Loucy (cell line): ENCODE results near the gene STX18.
"Not testable (repeated sequence)": the region's sequence is repeated elsewhere in the genome, so short reads cannot be mapped to it uniquely, and the experiment has no call there.

Source experiments
- H2AFZ ChIP-seq: fragments of 200-600 bp; sonication (generic); 2 replicates; pipeline ENCODE4 v1.6.0; 2016; ENCODE audit warnings: antibody characterized with exemption, mild to moderate bottlenecking, low read length, moderate library complexity
- H3F3A ChIP-seq: fragments of 200-600 bp; 2 replicates; pipeline ENCODE4 v1.6.0; 2016; ENCODE audit warnings: antibody characterized with exemption, low read depth, mild to moderate bottlenecking
- H3K27me3 ChIP-seq: fragments of 200-600 bp; sonication (generic); 2 replicates; pipeline ENCODE4 v1.6.1; 2014; ENCODE audit warnings: low read length, mild to moderate bottlenecking; ENCODE audit not compliant: insufficient read depth, poor library complexity, severe bottlenecking
- H3K36me3 ChIP-seq: fragments of 200-600 bp; sonication (generic); 2 replicates; pipeline ENCODE4 v1.6.1; 2016; ENCODE audit warnings: low read length; ENCODE audit not compliant: insufficient read depth
- H3K4me1 ChIP-seq: fragments of 200-600 bp; sonication (generic); 2 replicates; pipeline ENCODE4 v1.5.1; 2014; ENCODE audit warnings: low read length, mild to moderate bottlenecking; ENCODE audit not compliant: insufficient read depth, poor library complexity, severe bottlenecking
- H3K4me2 ChIP-seq: fragments of 200-600 bp; sonication (generic); 2 replicates; pipeline ENCODE4 v1.6.0; 2014; ENCODE audit warnings: antibody characterized with exemption, low read length, low read depth, mild to moderate bottlenecking; ENCODE audit not compliant: poor library complexity, severe bottlenecking
- H3K4me3 ChIP-seq: fragments of 200-600 bp; sonication (generic); 2 replicates; pipeline ENCODE4 v1.5.1; 2014; ENCODE audit warnings: low read length, mild to moderate bottlenecking, mixed read lengths; ENCODE audit not compliant: poor library complexity, severe bottlenecking
- H3K79me2 ChIP-seq: fragments of 200-600 bp; sonication (generic); 2 replicates; pipeline ENCODE4 v1.6.1; 2014; ENCODE audit warnings: low read length; ENCODE audit not compliant: insufficient read depth
- H3K9ac ChIP-seq: fragments of 200-600 bp; sonication (generic); 2 replicates; pipeline ENCODE4 v1.6.0; 2014; ENCODE audit warnings: mild to moderate bottlenecking, low read depth, low read length, moderate library complexity; ENCODE audit not compliant: poor library complexity, severe bottlenecking
- H3K9me2 ChIP-seq: fragments of 200-600 bp; sonication (generic); replicated peaks from 2 replicates; pipeline ENCODE4 v1.6.1; 2016; ENCODE audit warnings: low read depth, low read length, mixed read lengths
- H3K9me3 ChIP-seq: fragments of 200-600 bp; sonication (generic); 2 replicates; pipeline ENCODE4 v1.6.1; 2014; ENCODE audit warnings: mild to moderate bottlenecking, antibody characterized with exemption, low read length, low read depth; ENCODE audit not compliant: insufficient read depth
- H4K20me1 ChIP-seq: fragments of 200-600 bp; sonication (generic); 2 replicates; pipeline ENCODE4 v1.6.0; 2014; ENCODE audit warnings: antibody characterized with exemption, low read length, mild to moderate bottlenecking; ENCODE audit not compliant: insufficient read depth, poor library complexity, severe bottlenecking
- CTCF ChIP-seq: fragments of 200-600 bp; sonication (generic); conservative IDR thresholded peaks from 2 replicates; pipeline ENCODE4 v1.5.1; 2014; ENCODE audit warnings: mild to moderate bottlenecking, antibody characterized with exemption, low read length
- EZH2phosphoT487 ChIP-seq: fragments of 200-600 bp; IDR thresholded peaks from 2 replicates; pipeline ENCODE4 v1.6.1; 2018; ENCODE audit warnings: antibody characterized with exemption, mild to moderate bottlenecking, moderate library complexity, borderline replicate concordance

STX18 gene

GRCh38 chr4:4572821-4573220 is 31.0 kb upstream of the STX18 start:
- H4K20me1 ChIP-seq: no peaks in the 10 kb centered on the region
- H2AFZ ChIP-seq: no peak overlapping the region
- no peaks in the 10 kb centered on the region for H3K9me3 ChIP-seq
- no peaks in the 10 kb centered on the region for H3F3A ChIP-seq
- H3K4me1 ChIP-seq: no peaks in the 10 kb centered on the region
- H3K79me2 ChIP-seq: no peaks in the 10 kb centered on the region
- no peak overlapping the region for H3K9ac ChIP-seq
- TF ChIP-seq EZH2phosphoT487: no peak
- no peaks in the 10 kb centered on the region for H3K27me3 ChIP-seq
- H3K4me3 ChIP-seq: no peak overlapping the region
- no peak overlapping the region for H3K4me2 ChIP-seq
- H3K36me3 ChIP-seq: no peaks in the 10 kb centered on the region
- no peaks in the 10 kb centered on the region for H3K9me2 ChIP-seq

- H3F3A ChIP-seq: not testable (repeated sequence)
Observed at GRCh38 chr4:4569861-4570260, 28.0 kb upstream of the STX18 start.

GRCh38 chr4:4568806-4569427 is 27.1 kb upstream of the STX18 start:
- Histone ChIP-seq H3K9me3 (no peaks in the 10 kb centered on the region), H3K4me3 (no peak overlapping the region), H3K9me2 (no peaks in the 10 kb centered on the region), H4K20me1 (no peaks in the 10 kb centered on the region), H3K27me3 (no peaks in the 10 kb centered on the region), H3K4me1 (no peaks in the 10 kb centered on the region), H3K79me2 (no peaks in the 10 kb centered on the region), H3K9ac (no peak overlapping the region), H3K4me2 (no peak overlapping the region), H2AFZ (no peak overlapping the region), H3F3A (no peaks in the 10 kb centered on the region), H3K36me3 (no peaks in the 10 kb centered on the region)
- TF ChIP-seq EZH2phosphoT487: no peak
- no peak for TF ChIP-seq CTCF

More at GRCh38 chr4:4569861-4570260, 28.0 kb upstream of the STX18 start:
- H4K20me1 ChIP-seq, H3K27me3 ChIP-seq, H3K36me3 ChIP-seq, H3K4me3 ChIP-seq, H3K79me2 ChIP-seq, H2AFZ ChIP-seq, H3K4me2 ChIP-seq, H3K4me1 ChIP-seq, H3K9me3 ChIP-seq, H3K9me2 ChIP-seq, H3K9ac ChIP-seq: not testable (repeated sequence)

- H3K4me1 ChIP-seq, H3K4me2 ChIP-seq, H3K4me3 ChIP-seq, H3K9ac ChIP-seq, H3K36me3 ChIP-seq, H3K79me2 ChIP-seq, H3K9me2 ChIP-seq, H4K20me1 ChIP-seq, H3K27me3 ChIP-seq, H2AFZ ChIP-seq, H3K9me3 ChIP-seq, H3F3A ChIP-seq: not testable (repeated sequence)
Observed at GRCh38 chr4:4566359-4566758, 24.5 kb upstream of the STX18 start.
